NCI-H446 treated with DMSO at 0.1 percent for 48 hours (cell line): ENCODE data around the gene SLC16A2.

Experiments used
- DNase-seq: peaks from one replicate; lab custom pipeline; 2025; lab: John Stamatoyannopoulos, UW

Gene SLC16A2

DNA sequence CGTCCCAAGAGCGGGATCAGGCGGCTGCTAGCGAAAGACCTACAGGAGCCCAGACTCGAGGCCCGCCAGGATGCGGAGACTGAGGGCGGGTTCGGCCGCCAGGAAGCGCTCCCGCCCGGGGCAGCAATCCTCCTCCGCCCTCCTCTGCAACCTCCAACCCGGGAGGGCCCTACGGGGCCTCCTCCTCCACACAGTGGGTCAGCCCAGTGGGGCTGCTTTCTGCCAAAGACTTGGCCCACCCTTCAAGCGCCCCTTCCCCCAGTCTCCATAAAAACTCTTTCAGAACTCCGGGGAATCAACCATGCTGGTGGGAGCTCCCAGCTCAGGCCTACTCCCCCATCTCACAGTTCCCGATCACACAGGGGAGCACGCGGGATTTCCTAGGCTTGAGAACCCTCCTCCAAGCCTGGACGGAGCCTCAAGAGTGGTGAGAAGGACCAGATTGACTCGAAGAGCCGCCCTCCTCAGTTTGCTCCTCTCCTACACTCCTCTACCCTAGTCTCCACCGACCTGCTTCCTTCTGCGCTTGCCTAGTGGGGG lies 115.6 kb downstream of the SLC16A2 start:
- no peak for DNase-seq

DNA sequence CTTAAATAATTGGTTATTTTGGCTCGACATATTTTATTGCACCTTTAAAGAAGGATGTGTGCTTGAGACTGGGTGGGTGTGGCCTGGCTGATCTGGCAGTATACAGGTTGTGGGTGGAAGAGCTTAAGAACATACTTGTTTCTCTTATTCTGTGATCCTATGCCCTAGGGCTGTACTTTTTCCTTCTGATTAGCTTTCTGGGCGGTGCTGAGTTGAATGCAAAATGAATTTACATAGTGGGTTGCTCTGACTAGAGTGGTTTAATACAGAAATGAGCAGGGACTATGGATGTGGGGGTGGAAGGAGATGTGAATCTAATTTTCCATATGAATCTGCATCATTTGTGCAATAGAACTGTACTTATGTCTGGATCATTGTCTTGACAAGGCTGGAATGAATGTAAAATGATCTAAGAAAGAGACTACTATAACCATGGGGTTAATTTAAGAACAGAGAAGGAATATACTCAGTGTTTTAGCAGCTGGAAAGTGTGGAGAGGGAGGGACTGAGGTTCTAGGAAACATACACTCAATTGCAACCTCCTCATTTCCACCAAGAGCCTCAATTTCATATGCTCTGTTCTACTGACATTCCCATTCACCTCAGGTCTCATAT lies 119.4 kb downstream of the SLC16A2 start:
- DNase-seq, result no peak

DNA sequence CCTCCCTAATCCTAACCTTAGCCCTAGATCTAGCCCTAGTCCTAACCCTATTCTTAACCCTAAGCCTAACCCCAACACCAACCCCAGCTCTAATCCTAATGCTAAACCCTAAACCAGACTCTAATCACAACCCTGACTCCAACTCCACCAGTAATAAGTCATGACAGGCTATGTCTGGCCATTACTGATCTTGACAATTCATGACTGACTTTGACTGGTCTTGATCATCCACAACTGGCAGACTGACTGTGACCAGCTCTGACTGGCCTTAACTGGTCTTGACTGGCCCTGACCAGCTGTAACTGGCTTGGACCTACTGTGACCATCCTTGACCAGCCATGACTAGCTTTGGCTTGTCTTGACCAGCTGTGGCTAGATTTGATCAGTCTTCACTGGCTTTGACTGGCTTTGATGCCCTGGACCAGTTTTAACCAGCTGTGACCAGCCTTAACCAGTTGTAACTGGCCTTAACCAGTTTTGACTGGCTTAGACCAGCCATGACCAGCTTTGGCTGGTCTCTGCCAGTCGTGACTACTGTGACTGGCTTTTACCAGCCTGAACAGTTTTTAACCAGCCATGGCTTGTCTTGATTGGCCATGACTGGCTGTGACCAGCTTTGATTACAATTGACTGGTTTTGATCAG lies 124.7 kb downstream of the SLC16A2 start:
- no peak for DNase-seq

DNA sequence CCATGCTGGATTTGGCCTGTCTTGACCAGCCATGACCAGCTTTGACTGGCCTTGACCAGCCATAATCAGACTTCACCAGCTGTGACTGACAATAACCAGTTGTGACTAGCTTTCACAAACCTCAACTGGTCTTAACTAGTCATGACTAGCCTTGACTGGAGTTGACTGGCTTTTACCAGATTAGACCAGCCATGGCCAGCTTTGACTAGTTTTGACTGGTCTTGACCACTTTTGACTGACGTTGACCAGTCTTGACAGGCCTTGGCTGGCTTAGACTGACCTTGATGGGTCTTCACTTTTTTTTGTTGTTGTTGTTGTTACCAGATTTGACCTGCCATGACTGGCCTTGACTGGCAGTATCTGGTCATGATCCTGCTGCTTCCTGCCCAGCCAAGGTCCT lies 125.7 kb downstream of the SLC16A2 start:
- no peak for DNase-seq

DNA sequence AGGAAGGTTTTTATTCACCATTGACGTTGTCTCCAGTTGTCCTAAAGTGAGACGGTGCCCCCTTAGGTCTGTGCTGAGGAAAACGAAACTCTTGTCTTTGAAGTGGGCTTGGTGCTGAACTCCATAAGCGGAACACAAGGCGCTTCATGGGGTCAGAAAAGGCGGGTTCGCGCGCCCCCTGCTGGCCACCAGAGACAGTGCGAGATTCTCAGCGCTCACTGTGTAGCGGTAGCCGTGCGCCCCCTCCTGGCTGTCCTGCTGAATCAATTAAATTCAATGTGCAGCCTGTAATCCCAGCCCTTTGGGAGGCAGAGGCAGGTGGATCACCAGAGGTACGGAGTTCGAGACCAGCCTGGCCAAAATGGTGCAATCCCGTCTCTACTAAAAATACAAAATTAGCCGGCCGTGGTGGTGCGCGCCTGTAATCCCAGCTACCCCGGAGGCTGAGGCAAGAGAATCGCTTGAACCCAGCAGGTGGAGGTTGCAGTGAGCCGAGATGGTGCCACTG lies 129.1 kb downstream of the SLC16A2 start:
- peak; percentile 46 for DNase-seq

DNA sequence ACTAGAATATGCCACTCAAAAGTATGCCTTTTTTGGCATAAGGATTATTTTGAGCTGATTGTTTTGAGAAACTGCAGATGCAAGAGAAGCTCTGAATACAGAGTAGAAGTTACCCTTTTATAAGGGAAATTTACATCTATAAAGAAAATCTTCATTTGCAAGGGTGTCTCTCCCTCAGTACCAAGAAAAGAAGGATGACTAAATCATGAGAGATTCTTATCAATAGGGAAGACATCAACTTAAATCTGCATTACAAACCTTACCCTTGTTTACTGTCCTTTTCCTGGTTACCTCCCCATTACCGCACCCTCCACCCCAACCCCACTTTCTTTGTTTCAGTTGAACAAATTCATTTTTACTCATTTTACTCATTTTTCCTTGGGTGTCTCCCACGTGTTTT lies 130.6 kb downstream of the SLC16A2 start:
- no peak for DNase-seq

DNA sequence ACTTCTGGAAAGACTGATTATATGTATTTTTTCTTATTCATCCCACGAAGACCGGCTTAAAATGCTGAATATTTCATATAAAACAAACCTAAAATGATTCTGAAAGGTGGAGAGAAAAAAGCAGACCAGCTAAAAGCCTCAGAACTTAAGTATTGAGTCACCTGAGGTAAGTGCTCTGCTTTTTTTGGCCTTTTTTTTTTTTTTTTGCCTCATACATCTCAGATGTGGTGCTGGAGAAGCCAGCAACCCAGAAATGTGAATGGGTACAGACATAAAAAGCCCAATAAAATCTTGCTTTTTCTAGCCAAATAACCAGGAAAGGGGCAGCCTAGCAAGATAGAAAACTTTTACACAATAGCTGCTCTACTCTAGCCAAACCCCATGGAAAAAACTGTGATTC lies 136.1 kb downstream of the SLC16A2 start:
- no peak for DNase-seq

DNA sequence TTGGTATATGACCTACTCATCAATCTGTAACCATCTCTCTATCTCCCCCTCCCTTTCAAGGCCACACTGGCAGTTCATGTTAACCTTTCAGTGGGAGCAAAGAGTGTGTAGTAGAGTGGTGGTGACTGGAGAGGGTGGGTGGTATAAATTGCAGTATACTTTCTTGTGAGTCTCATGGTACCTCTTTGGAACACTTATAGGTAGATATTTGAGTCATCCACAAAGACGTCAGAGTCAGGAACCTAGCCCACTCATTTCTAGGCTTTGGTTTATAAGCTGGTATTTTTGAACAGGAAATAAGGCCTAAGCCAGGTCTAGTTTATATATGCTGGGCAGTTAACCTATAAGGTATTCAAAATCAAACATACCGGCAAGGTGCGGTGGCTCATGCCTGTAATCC lies 156.8 kb downstream of the SLC16A2 start:
- DNase-seq, result no peak

DNA sequence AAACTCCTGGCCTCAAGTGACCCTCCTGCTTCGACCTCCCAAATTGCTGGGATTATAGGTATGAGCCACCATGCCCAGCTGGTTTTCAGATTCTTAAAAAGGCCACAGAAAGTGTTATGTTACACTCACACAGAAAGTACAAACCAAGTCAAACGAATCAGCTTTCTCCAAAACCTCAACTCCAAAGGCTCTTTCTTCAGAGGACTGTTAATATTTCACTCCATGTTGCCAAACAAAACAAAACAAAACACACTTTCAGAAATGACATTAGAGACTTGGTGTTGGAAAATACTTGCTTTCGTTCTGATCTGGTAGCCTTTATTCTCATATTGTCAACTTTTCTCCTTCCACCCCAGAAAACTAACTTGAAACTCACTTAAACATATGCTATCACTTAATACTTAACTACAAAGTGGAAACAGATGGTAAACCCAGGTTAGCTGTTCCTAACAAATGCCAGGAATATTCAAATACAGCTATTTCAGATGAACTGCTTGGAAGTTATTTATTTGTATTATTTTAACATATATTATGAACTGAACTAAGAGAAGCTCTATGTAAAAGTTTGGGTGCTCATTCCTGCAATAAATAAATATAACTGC lies 158.4 kb downstream of the SLC16A2 start:
- no peak for DNase-seq
